ENCODE measurements around the gene GRK4. TPM values are rescaled to one million over a fixed set of nuclear protein-coding genes. Genes with fewer than 3 reads are reported as not detected.

GRK4 gene
- total RNA-seq, 4 donors from 2014 or later: 6.1 to 15.1 (median 9.3) TPM

- H3K4me1 ChIP-seq: peaks cover 0 to 51% (median 22%) of the 10 kb centered on the region in 4 donors
- no peak for TF ChIP-seq EP300 (IDR thresholded peaks at IDR 0.05)
- TF ChIP-seq POLR2A (IDR thresholded peaks at IDR 0.05): no peak
- no peak for TF ChIP-seq CTCF (IDR thresholded peaks at IDR 0.05)
- no peaks in the 10 kb centered on the region for H3K27me3 ChIP-seq
- no peaks in the 10 kb centered on the region for H3K9me3 ChIP-seq
- 35 to 36% methylated on average over 14 of the region's 14 CpGs for WGBS, 2 donors
- DNase-seq (ENCODE audit: low spot score in 2 of 2): no peak
- peak overlapping the region in 3 of 4 donors; percentile 84 to 92 (median 86) for H3K4me3 ChIP-seq
- H3K27ac ChIP-seq: peak overlapping the region in 1 of 4 donors; percentile 84
- H3K36me3 ChIP-seq: peaks cover 0 to 17% (median 5%) of the 10 kb centered on the region in 3 donors
Observed at GRCh38 chr4:2961811-2962441, 1.4 kb upstream of the GRK4 start.

DNA sequence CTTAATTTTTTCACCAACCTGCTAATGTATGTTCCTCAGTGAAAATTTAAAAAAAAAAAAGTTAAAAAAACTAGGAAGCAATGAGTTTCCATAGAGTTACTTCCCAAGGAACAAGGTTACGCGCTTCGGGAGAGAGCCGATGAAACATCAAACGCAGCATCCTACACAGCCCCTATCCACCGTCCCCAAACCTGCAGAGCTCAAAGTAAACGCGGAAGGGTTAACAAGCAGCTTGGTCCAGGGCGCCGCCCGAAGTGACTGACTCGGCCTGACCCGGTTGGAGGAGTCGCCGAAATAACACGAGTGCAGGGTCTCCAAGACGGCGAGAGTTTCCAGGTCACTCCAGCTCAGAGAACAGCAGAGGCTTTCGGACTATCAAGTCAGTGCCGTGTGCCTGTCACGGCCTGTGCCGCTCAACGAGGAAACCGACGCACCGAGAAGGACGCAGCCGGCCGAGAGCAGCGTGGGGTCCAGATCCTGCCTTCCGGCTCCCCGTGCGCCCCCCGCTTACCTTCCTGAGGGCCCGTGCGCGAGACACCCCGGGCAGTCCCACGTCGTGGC is 677 bp upstream of the GRK4 start:
- Histone ChIP-seq H3K27me3 (no peaks in the 10 kb centered on the region), H3K4me3 (peak overlapping the region; percentile 84 to 99 (median 89)), H3K27ac (peak overlapping the region; percentile 65 to 88 (median 86)), H3K36me3 (peaks cover 0 to 9% (median 0%) of the 10 kb centered on the region in 3 donors), H3K9me3 (no peaks in the 10 kb centered on the region), H3K4me1 (peaks cover 0 to 51% (median 22%) of the 10 kb centered on the region in 4 donors)
- TF ChIP-seq EP300 (IDR thresholded peaks at IDR 0.05) (no peak), POLR2A (IDR thresholded peaks at IDR 0.05) (no peak), CTCF (IDR thresholded peaks at IDR 0.05) (no peak)
- DNase-seq (ENCODE audit: low spot score in 2 of 2): peak in 1 of 2 donors; percentile 20
- WGBS, 2 donors: 0% methylated on average over 19 to 36 of the region's 40 CpGs

- H3K9me3 ChIP-seq: no peaks in the 10 kb centered on the region
- H3K4me1 ChIP-seq: peaks cover 0 to 38% (median 22%) of the 10 kb centered on the region in 4 donors
- no peaks in the 10 kb centered on the region for H3K36me3 ChIP-seq
- H3K4me3 ChIP-seq: peak overlapping the region; percentile 84 to 99 (median 89)
- DNase-seq (ENCODE audit: low spot score in 2 of 2): no peak
- no peak for TF ChIP-seq CTCF (IDR thresholded peaks at IDR 0.05)
- no peak for TF ChIP-seq EP300 (IDR thresholded peaks at IDR 0.05)
- 0 to 3% methylated on average over 7 to 10 of the region's 38 CpGs for WGBS, 2 donors
- peak overlapping the region; percentile 81 to 88 (median 86) for H3K27ac ChIP-seq
- H3K27me3 ChIP-seq: no peaks in the 10 kb centered on the region
Observed at GRCh38 chr4:2963966-2964471, 648 bp downstream of the GRK4 start.

DNA sequence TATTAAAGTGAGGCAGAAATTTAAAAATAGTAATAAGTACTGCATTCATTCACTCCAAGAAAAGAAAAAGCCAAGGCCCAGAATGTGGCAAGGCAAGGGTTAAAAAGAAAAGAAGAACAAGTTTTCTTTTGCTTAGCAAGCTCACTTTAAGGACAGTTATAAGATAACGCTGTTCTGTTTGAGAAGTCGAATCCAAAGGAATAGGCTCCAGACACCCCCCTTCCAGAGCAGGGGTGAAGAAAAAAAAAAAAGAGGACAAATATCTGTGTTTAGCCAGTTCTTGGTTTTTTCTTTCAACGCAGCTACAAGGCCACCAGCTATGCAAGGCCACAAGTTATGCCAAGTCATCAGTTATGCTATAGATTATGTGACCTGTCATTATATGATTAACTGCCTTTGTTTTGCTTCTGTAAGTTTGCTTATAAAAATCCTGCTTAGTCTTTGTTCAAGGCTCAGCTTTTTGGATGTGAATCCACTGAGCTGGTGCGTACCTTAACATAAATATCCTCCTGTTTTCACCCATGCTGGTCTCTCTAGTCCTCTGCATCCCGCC is 1.4 kb downstream of the GRK4 start:
- H3K27ac ChIP-seq: peak overlapping the region; percentile 81 to 88 (median 86)
- no peak for DNase-seq (ENCODE audit: low spot score in 2 of 2)
- no peaks in the 10 kb centered on the region for H3K27me3 ChIP-seq
- 44 to 49% methylated on average over 5 of the region's 5 CpGs for WGBS, 2 donors
- H3K4me1 ChIP-seq: peaks cover 0 to 34% (median 22%) of the 10 kb centered on the region in 4 donors
- no peaks in the 10 kb centered on the region for H3K36me3 ChIP-seq
- TF ChIP-seq EP300 (IDR thresholded peaks at IDR 0.05): no peak
- TF ChIP-seq CTCF (IDR thresholded peaks at IDR 0.05): no peak
- TF ChIP-seq POLR2A (IDR thresholded peaks at IDR 0.05): no peak
- peak overlapping the region in 3 of 4 donors; percentile 84 to 92 (median 86) for H3K4me3 ChIP-seq
- no peaks in the 10 kb centered on the region for H3K9me3 ChIP-seq

DNA sequence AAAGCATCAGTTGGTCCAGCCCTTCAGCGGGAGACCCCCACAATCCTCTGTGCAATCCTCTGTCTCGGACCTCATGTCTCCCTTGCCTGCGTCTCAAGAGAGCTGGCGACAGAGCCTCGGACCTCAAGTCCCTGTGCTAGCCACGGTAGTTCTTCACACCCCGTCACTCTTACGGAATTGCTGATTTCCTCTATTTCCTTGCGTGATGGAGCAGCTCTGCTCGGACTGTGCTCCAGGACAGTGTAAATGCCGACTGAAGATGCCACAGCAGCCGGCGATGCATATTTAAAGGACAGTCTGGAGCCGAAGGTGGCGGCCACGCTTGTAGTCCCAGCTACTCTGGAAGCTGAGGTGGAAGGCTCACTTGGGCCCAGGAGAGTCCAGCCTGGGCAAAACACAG is 1.9 kb downstream of the GRK4 start:
- Histone ChIP-seq H3K4me1 (peaks cover 0 to 29% (median 22%) of the 10 kb centered on the region in 4 donors), H3K27ac (no peak overlapping the region), H3K4me3 (no peak overlapping the region), H3K9me3 (no peaks in the 10 kb centered on the region), H3K36me3 (no peaks in the 10 kb centered on the region), H3K27me3 (no peaks in the 10 kb centered on the region)
- no peak for DNase-seq (ENCODE audit: low spot score in 2 of 2)
- no peak for TF ChIP-seq POLR2A (IDR thresholded peaks at IDR 0.05)
- TF ChIP-seq CTCF (IDR thresholded peaks at IDR 0.05): no peak
- no peak for TF ChIP-seq EP300 (IDR thresholded peaks at IDR 0.05)
- WGBS, 2 donors: 86 to 92% methylated on average over 16 of the region's 16 CpGs
